ENCODE data around the gene PNRC2. TPM values are rescaled to one million over a fixed set of nuclear protein-coding genes. Genes with fewer than 3 reads are reported as not detected.

Gene PNRC2, protein sequence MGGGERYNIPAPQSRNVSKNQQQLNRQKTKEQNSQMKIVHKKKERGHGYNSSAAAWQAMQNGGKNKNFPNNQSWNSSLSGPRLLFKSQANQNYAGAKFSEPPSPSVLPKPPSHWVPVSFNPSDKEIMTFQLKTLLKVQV
- 258 and 365 TPM in 2 replicates for total RNA-seq (ENCODE audit: low replicate concordance)

DNA sequence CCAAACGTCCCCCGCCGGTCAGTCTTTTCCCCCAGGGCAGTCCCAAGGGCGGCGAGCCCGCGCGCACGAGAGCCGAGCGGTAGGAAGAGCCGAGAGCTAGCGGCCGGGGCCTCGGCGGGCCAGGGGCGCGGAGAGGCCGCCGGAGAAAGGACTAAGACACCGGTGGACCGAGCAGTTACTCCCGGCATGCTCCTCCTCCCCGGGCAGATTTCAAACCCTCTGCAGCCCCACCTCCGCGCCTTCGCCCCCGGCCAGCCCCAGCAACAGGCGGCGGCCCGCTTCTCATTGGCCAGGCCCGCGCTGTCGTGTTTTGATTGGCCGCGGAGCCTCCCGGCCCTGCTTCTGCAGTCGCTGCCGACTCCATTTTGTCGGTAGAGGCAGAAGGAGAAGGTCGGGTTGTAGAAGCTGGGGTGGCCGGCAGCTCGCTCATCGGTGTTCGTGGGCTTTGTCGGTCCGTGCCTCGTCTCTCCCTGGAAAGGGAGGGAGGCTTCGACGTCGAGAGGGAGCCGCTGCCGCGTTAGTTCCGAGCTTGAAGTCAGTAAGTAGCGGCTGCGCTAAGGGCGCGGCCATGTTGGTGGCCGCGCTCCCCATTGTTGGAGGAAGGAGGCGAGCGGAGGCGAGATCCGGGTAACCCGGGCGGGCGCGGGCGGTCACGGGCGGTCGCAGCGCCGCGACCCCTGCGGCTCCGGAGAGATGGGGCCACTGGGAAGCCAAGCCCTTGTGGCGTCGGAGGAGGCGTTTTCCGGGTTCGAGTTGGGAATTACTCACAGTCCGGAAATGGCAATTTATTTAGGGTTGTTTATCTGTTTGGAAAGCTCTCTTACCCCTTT, at the start of gene PNRC2:
PNRC2 (plus strand) TSS at position 368 of the 830 bp plus-strand sequence. CDS start 1,630 bp downstream, outside the sequence.
- Mint-ChIP-seq H3K27me3 (ENCODE audit: insufficient read depth, low read depth) (peaks cover 7% of the 10 kb centered on the region), H3K27ac (peak within 1 kb of the TSS; percentile 100), H3K9me3 (no peaks in the 10 kb centered on the region), H3K4me1 (peaks cover 38% of the 10 kb centered on the region), H3K4me3 (peak within 1 kb of the TSS; percentile 100), H3K36me3 (peaks cover 15% of the 10 kb centered on the region)
- H2AFZ ChIP-seq (replicated peaks), result peak within 1 kb of the TSS; percentile 85
- H3K9ac ChIP-seq, result peak within 1 kb of the TSS; percentile 100
- peak within 1 kb of the TSS; percentile 100 for H3K27ac ChIP-seq
- no peaks in the 10 kb centered on the region for H3K27me3 ChIP-seq
- H3K9me3 ChIP-seq (ENCODE audit: low read depth), result no peaks in the 10 kb centered on the region
- H3K36me3 ChIP-seq, result no peaks in the 10 kb centered on the region
- peaks cover 36% of the 10 kb centered on the region for H4K20me1 ChIP-seq (ENCODE audit: low read depth)
- DNase-seq (ENCODE audit: low spot score), result peak; percentile 98
- H3K79me2 ChIP-seq (ENCODE audit: low read depth), result peaks cover 34% of the 10 kb centered on the region
- peaks cover 9% of the 10 kb centered on the region for H3K4me1 ChIP-seq
- H3K4me3 ChIP-seq, result peak within 1 kb of the TSS; percentile 97
- H3K4me2 ChIP-seq, result peak within 1 kb of the TSS; percentile 90
- H3F3A ChIP-seq (ENCODE audit: low read depth), result peaks cover 53% of the 10 kb centered on the region
- TF ChIP-seq, protein P1, sequence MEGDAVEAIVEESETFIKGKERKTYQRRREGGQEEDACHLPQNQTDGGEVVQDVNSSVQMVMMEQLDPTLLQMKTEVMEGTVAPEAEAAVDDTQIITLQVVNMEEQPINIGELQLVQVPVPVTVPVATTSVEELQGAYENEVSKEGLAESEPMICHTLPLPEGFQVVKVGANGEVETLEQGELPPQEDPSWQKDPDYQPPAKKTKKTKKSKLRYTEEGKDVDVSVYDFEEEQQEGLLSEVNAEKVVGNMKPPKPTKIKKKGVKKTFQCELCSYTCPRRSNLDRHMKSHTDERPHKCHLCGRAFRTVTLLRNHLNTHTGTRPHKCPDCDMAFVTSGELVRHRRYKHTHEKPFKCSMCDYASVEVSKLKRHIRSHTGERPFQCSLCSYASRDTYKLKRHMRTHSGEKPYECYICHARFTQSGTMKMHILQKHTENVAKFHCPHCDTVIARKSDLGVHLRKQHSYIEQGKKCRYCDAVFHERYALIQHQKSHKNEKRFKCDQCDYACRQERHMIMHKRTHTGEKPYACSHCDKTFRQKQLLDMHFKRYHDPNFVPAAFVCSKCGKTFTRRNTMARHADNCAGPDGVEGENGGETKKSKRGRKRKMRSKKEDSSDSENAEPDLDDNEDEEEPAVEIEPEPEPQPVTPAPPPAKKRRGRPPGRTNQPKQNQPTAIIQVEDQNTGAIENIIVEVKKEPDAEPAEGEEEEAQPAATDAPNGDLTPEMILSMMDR (IDR thresholded peaks at IDR 0.05), result no peak
- peak; percentile 11 for TF ChIP-seq EZH2 (IDR thresholded peaks at IDR 0.05)

DNA sequence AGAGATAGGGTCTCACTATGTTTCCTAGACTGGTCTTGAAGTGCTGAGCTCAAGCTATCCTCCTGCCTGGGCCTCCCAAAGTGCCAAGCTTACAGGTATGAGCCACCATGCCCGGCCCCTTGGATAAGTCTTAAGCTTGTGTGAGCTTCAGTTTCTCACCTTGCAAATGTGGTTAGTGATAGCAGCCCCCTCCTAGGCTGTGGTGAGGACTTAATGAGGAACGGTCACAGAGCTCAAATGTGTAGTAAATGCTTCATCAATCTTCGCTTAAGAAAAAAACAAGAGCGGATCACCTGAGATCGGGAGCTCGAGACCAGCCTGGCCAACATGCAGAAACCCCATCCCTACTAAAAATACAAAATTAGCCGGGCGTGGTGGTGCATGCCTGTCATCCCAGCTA, 49.5 kb upstream of the PNRC2 start:
- TF ChIP-seq EZH2phosphoT487 (IDR thresholded peaks at IDR 0.05) (no peak), EZH2 (IDR thresholded peaks at IDR 0.05) (no peak)
- TF ChIP-seq, protein P1 (IDR thresholded peaks at IDR 0.05), result no peak
- Histone ChIP-seq H3K79me2 (ENCODE audit: low read depth) (no peaks in the 10 kb centered on the region), H3K4me3 (no peak overlapping the region), H3K9ac (no peak overlapping the region), H3K27me3 (peaks cover 2% of the 10 kb centered on the region), H4K20me1 (ENCODE audit: low read depth) (no peaks in the 10 kb centered on the region), H3K4me1 (no peaks in the 10 kb centered on the region), H2AFZ (replicated peaks) (no peak overlapping the region), H3K9me3 (ENCODE audit: low read depth) (no peaks in the 10 kb centered on the region), H3K27ac (no peak overlapping the region), H3K4me2 (no peak overlapping the region), H3K36me3 (no peaks in the 10 kb centered on the region), H3F3A (ENCODE audit: low read depth) (no peaks in the 10 kb centered on the region)
- no peak overlapping the region for H3K27ac Mint-ChIP-seq
- peaks cover 3% of the 10 kb centered on the region for H3K4me1 Mint-ChIP-seq
- H3K4me3 Mint-ChIP-seq, result no peak overlapping the region
- no peaks in the 10 kb centered on the region for H3K36me3 Mint-ChIP-seq
- no peaks in the 10 kb centered on the region for H3K9me3 Mint-ChIP-seq
- no peak for DNase-seq (ENCODE audit: low spot score)
- peaks cover 7% of the 10 kb centered on the region for H3K27me3 Mint-ChIP-seq (ENCODE audit: insufficient read depth, low read depth)

DNA sequence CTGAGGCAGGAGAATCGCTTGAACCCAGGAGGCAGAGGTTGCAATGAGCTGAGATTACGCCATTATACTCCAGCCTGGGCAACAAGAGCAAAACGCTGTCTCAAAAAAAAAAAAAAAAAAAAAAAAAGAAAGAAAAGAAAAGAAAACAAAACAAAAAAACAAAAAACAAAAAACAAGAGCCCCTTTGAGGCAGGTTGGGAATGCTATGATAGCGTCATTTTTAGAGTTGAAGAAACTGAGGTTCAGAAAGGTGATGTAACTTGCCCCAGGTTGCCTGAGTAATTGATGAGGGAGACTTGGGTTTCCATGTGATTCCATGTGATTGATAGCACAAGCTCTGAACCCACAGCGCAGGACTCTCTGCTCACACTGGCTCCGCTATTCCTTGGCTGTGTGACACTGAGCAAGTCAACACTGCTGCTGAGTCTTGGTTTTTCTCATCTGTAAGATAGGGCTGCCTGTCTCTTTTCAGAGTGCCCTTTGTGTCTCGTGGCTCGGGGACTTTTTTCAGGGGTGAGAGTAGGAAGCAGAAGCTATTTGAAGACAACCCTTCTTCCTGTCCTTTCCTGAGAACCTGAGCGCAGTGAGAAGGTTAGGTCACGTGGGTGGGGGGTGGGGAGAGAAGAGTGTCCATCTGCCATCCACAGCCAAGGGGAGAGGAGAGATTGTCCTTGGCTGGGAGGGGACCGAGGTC, 48.9 kb upstream of the PNRC2 start:
- Histone ChIP-seq H3K9ac (no peak overlapping the region), H3K9me3 (ENCODE audit: low read depth) (no peaks in the 10 kb centered on the region), H2AFZ (replicated peaks) (no peak overlapping the region), H3F3A (ENCODE audit: low read depth) (no peaks in the 10 kb centered on the region), H3K36me3 (no peaks in the 10 kb centered on the region), H3K4me1 (no peaks in the 10 kb centered on the region), H3K27ac (no peak overlapping the region), H3K4me3 (no peak overlapping the region), H3K4me2 (no peak overlapping the region), H3K79me2 (ENCODE audit: low read depth) (no peaks in the 10 kb centered on the region), H4K20me1 (ENCODE audit: low read depth) (no peaks in the 10 kb centered on the region), H3K27me3 (no peaks in the 10 kb centered on the region)
- H3K4me1 Mint-ChIP-seq, result peaks cover 3% of the 10 kb centered on the region
- peaks cover 7% of the 10 kb centered on the region for H3K27me3 Mint-ChIP-seq (ENCODE audit: insufficient read depth, low read depth)
- no peaks in the 10 kb centered on the region for H3K36me3 Mint-ChIP-seq
- no peaks in the 10 kb centered on the region for H3K9me3 Mint-ChIP-seq
- TF ChIP-seq EZH2phosphoT487 (IDR thresholded peaks at IDR 0.05), result no peak
- TF ChIP-seq, protein P1 (IDR thresholded peaks at IDR 0.05), result no peak
- TF ChIP-seq EZH2 (IDR thresholded peaks at IDR 0.05), result no peak
- no peak for DNase-seq (ENCODE audit: low spot score)
- H3K27ac Mint-ChIP-seq, result no peak overlapping the region
- H3K4me3 Mint-ChIP-seq, result no peak overlapping the region
